Choroid plexus epithelial cell (primary cell): Measurements from ENCODE around the gene EIF3CL.
"Not testable (repeated sequence)": the region's sequence is repeated elsewhere in the genome, so short reads cannot be mapped to it uniquely, and the experiment has no call there.

Experiments
- DNase-seq: peaks from one replicate; pipeline ENCODE4 v3.0.0-alpha.2; 2010; ENCODE audit warnings: low read depth
- H3K4me3 ChIP-seq: 2 replicates; pipeline ENCODE4 v1.5.1; 2011; ENCODE audit warnings: low read depth, mild to moderate bottlenecking, control low read depth, low read length, moderate library complexity

EIF3CL gene

GRCh38 chr16:28403220-28404072 is at the start of gene EIF3CL:
Gene EIF3CL (minus strand): TSS chr16:28403841. CDS start chr16:28403618, 223 bp downstream.
- DNase-seq: not testable (repeated sequence)
- peak within 1 kb of the TSS; percentile 45 for H3K4me3 ChIP-seq

GRCh38 chr16:28447081-28447480 is 43.4 kb upstream of the EIF3CL start:
- not testable (repeated sequence) for H3K4me3 ChIP-seq, DNase-seq

GRCh38 chr16:28446388-28446787 is 42.7 kb upstream of the EIF3CL start:
- not testable (repeated sequence) for H3K4me3 ChIP-seq, DNase-seq

- not testable (repeated sequence) for H3K4me3 ChIP-seq, DNase-seq
Measured at GRCh38 chr16:28443943-28444342, 40.3 kb upstream of the EIF3CL start.

GRCh38 chr16:28438899-28439298 is 35.3 kb upstream of the EIF3CL start:
- not testable (repeated sequence) for DNase-seq, H3K4me3 ChIP-seq

GRCh38 chr16:28435340-28435739 is 31.7 kb upstream of the EIF3CL start:
- not testable (repeated sequence) for DNase-seq

GRCh38 chr16:28426060-28426680 is 22.5 kb upstream of the EIF3CL start:
- not testable (repeated sequence) for DNase-seq

More at GRCh38 chr16:28435340-28435739, 31.7 kb upstream of the EIF3CL start:
- not testable (repeated sequence) for H3K4me3 ChIP-seq

GRCh38 chr16:28421071-28421750 is 17.6 kb upstream of the EIF3CL start:
- DNase-seq: not testable (repeated sequence)

More at GRCh38 chr16:28426060-28426680, 22.5 kb upstream of the EIF3CL start:
- H3K4me3 ChIP-seq: not testable (repeated sequence)

GRCh38 chr16:28417033-28417432 is 13.4 kb upstream of the EIF3CL start:
- H3K4me3 ChIP-seq, DNase-seq: not testable (repeated sequence)

More at GRCh38 chr16:28421071-28421750, 17.6 kb upstream of the EIF3CL start:
- not testable (repeated sequence) for H3K4me3 ChIP-seq

- DNase-seq: not testable (repeated sequence)
Measured at GRCh38 chr16:28414530-28414929, 10.9 kb upstream of the EIF3CL start.

GRCh38 chr16:28413585-28413984 is 9.9 kb upstream of the EIF3CL start:
- H3K4me3 ChIP-seq, DNase-seq: not testable (repeated sequence)

More at GRCh38 chr16:28414530-28414929, 10.9 kb upstream of the EIF3CL start:
- not testable (repeated sequence) for H3K4me3 ChIP-seq

- H3K4me3 ChIP-seq, DNase-seq: not testable (repeated sequence)
Measured at GRCh38 chr16:28392054-28392453, 11.6 kb downstream of the EIF3CL start.

- DNase-seq, H3K4me3 ChIP-seq: not testable (repeated sequence)
Measured at GRCh38 chr16:28382177-28382867, 21.3 kb downstream of the EIF3CL start.

GRCh38 chr16:28377822-28378221 is 25.8 kb downstream of the EIF3CL start:
- not testable (repeated sequence) for H3K4me3 ChIP-seq

GRCh38 chr16:28377108-28377625 is 26.5 kb downstream of the EIF3CL start:
- H3K4me3 ChIP-seq, DNase-seq: not testable (repeated sequence)

More at GRCh38 chr16:28377822-28378221, 25.8 kb downstream of the EIF3CL start:
- not testable (repeated sequence) for DNase-seq

- H3K4me3 ChIP-seq, DNase-seq: not testable (repeated sequence)
Measured at GRCh38 chr16:28375115-28375514, 28.5 kb downstream of the EIF3CL start.

GRCh38 chr16:28374281-28374680 is 29.4 kb downstream of the EIF3CL start:
- not testable (repeated sequence) for H3K4me3 ChIP-seq, DNase-seq

- not testable (repeated sequence) for H3K4me3 ChIP-seq, DNase-seq
Measured at GRCh38 chr16:28367926-28368325, 35.7 kb downstream of the EIF3CL start.
